Upper lobe of left lung (tissue), 4 donors: ENCODE measurements around the gene MUC5B.
"Not testable (repeated sequence)": the region's sequence is repeated elsewhere in the genome, so short reads cannot be mapped to it uniquely, and the experiment has no call there.

Source experiments
- POLR2A ChIP-seq, 4 donors: fragments of 450-650 bp; IDR thresholded peaks; one replicate each; pipeline ENCODE4 v1.5.1; 2016 to 2017; ENCODE audit warnings: antibody characterized with exemption in 4 of 4, mild to moderate bottlenecking in 2 of 4
- POLR2AphosphoS5 ChIP-seq, 2 donors: sonication (generic); formaldehyde crosslinking; IDR thresholded peaks; one replicate each; pipeline ENCODE4 v1.5.1; 2017; ENCODE audit warnings: antibody characterized with exemption in 2 of 2
- TF ChIP-seq, protein P1 (sequence below), 6 experiments: fragments of 450-650 bp in 4 of 6; fragments of 200-600 bp in 2 of 6; sonication (generic) in 2 of 6; IDR thresholded peaks; one replicate each; pipeline ENCODE4 v1.5.1; 2016 to 2019; ENCODE audit warnings: antibody characterized with exemption in 6 of 6

DNA sequence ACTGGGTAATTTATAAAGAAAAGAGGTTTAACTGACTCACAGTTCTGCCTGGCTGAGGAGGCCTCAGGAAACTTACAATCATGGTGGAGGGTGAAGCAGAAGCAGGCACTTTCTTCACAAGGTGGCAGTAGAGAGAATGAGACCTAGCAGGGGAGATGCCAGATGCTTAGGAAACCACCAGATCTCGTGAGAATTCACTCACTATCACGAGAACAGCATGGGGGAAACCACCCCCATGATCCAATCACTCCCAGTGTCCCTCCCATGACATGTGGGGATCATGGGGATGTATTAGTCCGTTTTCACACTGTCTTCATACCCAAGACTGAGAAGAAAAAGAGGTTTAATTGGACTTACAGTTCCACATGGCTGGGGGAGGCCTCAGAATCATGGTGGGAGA is 41.6 kb downstream of the MUC5B start:
- TF ChIP-seq POLR2A, POLR2AphosphoS5 (IDR thresholded peaks at IDR 0.05): not testable (repeated sequence)
- TF ChIP-seq, protein P1, sequence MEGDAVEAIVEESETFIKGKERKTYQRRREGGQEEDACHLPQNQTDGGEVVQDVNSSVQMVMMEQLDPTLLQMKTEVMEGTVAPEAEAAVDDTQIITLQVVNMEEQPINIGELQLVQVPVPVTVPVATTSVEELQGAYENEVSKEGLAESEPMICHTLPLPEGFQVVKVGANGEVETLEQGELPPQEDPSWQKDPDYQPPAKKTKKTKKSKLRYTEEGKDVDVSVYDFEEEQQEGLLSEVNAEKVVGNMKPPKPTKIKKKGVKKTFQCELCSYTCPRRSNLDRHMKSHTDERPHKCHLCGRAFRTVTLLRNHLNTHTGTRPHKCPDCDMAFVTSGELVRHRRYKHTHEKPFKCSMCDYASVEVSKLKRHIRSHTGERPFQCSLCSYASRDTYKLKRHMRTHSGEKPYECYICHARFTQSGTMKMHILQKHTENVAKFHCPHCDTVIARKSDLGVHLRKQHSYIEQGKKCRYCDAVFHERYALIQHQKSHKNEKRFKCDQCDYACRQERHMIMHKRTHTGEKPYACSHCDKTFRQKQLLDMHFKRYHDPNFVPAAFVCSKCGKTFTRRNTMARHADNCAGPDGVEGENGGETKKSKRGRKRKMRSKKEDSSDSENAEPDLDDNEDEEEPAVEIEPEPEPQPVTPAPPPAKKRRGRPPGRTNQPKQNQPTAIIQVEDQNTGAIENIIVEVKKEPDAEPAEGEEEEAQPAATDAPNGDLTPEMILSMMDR (IDR thresholded peaks at IDR 0.05), result peak; percentile 16 to 58 (median 40)
